ENCODE data around the gene FSTL3.

DNA sequence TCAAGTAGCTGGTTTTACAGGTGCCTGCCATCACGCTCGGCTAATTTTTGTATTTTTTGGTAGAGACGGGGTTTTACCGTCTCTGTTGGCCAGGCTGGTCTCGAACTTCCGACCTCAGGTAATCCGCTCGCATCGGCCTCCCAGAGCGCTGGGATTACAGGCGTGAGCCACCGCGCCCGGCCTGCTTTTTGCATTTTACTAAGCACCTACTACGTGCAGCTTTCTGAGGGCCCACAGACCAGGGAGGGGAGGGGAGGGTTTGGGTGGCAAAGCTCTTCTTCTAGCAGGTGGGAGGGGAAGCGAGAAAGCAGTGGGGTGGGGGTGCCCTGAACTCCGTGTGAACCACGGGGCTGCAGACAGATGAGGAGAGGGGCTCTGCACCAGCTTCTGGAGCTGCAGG is 47.5 kb downstream of the FSTL3 start:
- TF ChIP-seq, protein P1, sequence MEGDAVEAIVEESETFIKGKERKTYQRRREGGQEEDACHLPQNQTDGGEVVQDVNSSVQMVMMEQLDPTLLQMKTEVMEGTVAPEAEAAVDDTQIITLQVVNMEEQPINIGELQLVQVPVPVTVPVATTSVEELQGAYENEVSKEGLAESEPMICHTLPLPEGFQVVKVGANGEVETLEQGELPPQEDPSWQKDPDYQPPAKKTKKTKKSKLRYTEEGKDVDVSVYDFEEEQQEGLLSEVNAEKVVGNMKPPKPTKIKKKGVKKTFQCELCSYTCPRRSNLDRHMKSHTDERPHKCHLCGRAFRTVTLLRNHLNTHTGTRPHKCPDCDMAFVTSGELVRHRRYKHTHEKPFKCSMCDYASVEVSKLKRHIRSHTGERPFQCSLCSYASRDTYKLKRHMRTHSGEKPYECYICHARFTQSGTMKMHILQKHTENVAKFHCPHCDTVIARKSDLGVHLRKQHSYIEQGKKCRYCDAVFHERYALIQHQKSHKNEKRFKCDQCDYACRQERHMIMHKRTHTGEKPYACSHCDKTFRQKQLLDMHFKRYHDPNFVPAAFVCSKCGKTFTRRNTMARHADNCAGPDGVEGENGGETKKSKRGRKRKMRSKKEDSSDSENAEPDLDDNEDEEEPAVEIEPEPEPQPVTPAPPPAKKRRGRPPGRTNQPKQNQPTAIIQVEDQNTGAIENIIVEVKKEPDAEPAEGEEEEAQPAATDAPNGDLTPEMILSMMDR (IDR thresholded peaks at IDR 0.05): no peak
- no peak for TF ChIP-seq POLR2A (IDR thresholded peaks at IDR 0.05)
